ENCODE data around the gene SPATA2L.
A peak's percentile ranks its signal among the peaks of the same experiment; 100 is the strongest.

The SPATA2L gene

GRCh38 chr16:89727406-89728120 lies 26.1 kb upstream of the SPATA2L start:
- no peak for DNase-seq

GRCh38 chr16:89723279-89724250 lies 22.1 kb upstream of the SPATA2L start:
- DNase-seq = no peak

- DNase-seq = no peak
These were observed 21.1 kb upstream of the SPATA2L start for GRCh38 chr16:89722392-89723278.

- DNase-seq = no peak
These were observed 20.3 kb upstream of the SPATA2L start for GRCh38 chr16:89721546-89722391.

GRCh38 chr16:89720813-89721545 lies 19.5 kb upstream of the SPATA2L start, which contains the start of the genes VPS9D1 and ZNF276:
VPS9D1 (minus strand) TSS chr16:89720898; CDS start chr16:89720861, 37 bp downstream.
ZNF276 (plus strand) TSS chr16:89721537; CDS start chr16:89721641, 104 bp downstream.
- peak; percentile 75 for DNase-seq

GRCh38 chr16:89720551-89720812 lies 19.0 kb upstream of the SPATA2L start:
- no peak for DNase-seq

- DNase-seq = no peak
These were observed 16.4 kb upstream of the SPATA2L start for GRCh38 chr16:89717688-89718505.

- DNase-seq = no peak
These were observed 15.6 kb upstream of the SPATA2L start for GRCh38 chr16:89716916-89717687.

GRCh38 chr16:89716493-89716892 lies 15.0 kb upstream of the SPATA2L start:
- no peak for DNase-seq

- no peak for DNase-seq
These were observed 10.8 kb upstream of the SPATA2L start for GRCh38 chr16:89712274-89712781.

- DNase-seq = no peak
These were observed 10.2 kb upstream of the SPATA2L start for GRCh38 chr16:89711601-89712273.

GRCh38 chr16:89710709-89711564 lies 9.4 kb upstream of the SPATA2L start:
- no peak for DNase-seq

- no peak for DNase-seq
These were observed 8.4 kb upstream of the SPATA2L start for GRCh38 chr16:89709716-89710432.

- no peak for DNase-seq
These were observed 7.7 kb upstream of the SPATA2L start for GRCh38 chr16:89709166-89709565.

- no peak for DNase-seq
These were observed 7.0 kb upstream of the SPATA2L start for GRCh38 chr16:89708481-89708931.

- DNase-seq = no peak
These were observed 6.2 kb upstream of the SPATA2L start for GRCh38 chr16:89707695-89708094.

Data from NCI-H2107 (cell line).